ENCODE data around the gene MRM3.
"Not testable (repeated sequence)": the region's sequence is repeated elsewhere in the genome, so short reads cannot be mapped to it uniquely, and the experiment has no call there.

Gene MRM3

GRCh38 chr17:752620-753219 lies 29.4 kb upstream of the MRM3 start:
- in situ Hi-C loops (cut with MboI; ENCODE audit: low sequenced_read_pairs): no loop called here

GRCh38 chr17:753418-753817 lies 28.7 kb upstream of the MRM3 start:
- in situ Hi-C loops (cut with MboI; ENCODE audit: low sequenced_read_pairs): no loop called here

GRCh38 chr17:755319-755961 lies 26.7 kb upstream of the MRM3 start:
- in situ Hi-C loops (cut with MboI; ENCODE audit: low sequenced_read_pairs): not testable (repeated sequence)

GRCh38 chr17:756010-756567 lies 26.1 kb upstream of the MRM3 start:
- in situ Hi-C loops (cut with MboI; ENCODE audit: low sequenced_read_pairs): not testable (repeated sequence)

- in situ Hi-C loops (cut with MboI; ENCODE audit: low sequenced_read_pairs): no loop called here
Measured at GRCh38 chr17:759964-760363, 22.2 kb upstream of the MRM3 start.

GRCh38 chr17:760371-760770 lies 21.8 kb upstream of the MRM3 start:
- in situ Hi-C loops (cut with MboI; ENCODE audit: low sequenced_read_pairs): no loop called here

DNA sequence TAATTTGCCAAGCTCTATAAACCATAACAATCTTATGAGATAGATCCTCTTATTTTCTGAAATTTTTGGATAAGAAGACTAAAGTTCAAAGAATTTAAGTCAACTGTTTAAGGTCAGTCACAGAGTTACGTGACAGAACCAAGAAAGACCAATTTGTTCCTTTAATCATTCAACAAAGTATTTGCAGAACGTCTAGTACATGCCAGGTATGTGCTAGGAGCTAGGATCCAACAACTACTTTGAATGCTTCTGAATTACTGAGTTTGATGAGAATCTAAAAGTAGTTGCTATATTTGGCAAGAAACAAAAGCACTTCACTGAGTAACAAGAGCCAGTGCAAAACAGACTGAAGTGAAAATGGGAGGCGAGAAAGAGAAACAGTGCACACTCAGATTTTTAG lies 15.1 kb upstream of the MRM3 start:
- in situ Hi-C loops (cut with MboI; ENCODE audit: low sequenced_read_pairs): no loop called here

DNA sequence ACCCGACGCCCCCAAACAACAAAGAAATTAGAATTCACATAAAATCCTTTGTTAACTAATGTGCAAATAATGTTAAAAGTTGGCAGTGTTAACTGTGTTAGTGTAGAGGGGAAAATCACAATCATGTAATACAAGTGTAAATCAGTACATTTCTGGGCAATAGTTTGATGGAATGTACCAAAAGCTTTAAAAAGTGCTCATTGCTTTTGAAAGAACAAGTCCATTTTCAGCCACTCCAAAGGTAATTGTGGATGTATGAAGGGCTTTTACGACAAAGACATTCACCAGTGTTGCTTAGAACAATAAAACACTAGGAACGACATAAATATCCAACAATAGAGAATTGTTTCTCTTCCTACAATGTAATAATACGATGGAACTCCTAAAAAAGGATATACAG lies 9.1 kb upstream of the MRM3 start:
- in situ Hi-C loops (cut with MboI; ENCODE audit: low sequenced_read_pairs): no loop called here

DNA sequence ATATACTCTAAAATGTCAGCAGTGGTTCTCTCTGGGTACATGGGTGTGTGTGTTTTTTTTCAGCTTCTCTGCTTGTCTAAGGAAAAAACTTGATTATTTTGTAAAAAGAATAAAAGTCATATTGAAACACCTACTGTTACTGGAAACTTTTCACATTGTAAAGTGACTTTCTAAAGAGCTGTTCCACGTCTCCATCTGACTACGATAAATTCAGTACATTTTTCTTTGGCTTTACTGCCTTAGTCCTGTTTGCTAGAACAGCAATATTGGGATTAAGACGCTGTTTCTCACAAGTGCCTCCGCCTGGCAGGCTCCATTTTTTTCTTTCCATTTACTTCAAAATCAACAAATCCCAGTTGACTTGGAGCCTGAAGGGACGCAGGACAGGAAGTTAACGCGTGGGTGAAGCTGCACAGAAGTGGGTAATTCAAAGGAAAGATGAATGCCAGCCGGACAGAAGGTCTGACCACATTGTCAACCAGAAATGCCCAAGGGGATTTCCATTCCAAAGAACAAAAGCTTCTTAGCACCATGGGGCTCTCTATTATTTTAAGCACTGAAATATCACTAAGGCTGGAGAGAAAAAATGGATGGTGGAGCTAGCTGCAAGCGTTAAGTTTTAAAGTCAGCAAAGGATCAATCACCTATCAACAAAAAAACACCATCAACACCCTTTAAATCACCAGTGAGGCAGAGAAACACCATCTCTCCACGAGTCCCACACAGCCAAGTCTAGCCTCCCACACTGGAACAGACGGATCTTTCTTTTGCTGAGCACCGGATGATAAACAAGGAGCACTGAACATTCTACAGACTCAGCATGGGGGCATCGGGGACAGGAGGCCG lies 8.5 kb upstream of the MRM3 start:
- in situ Hi-C loops (cut with MboI; ENCODE audit: low sequenced_read_pairs): no loop called here

DNA sequence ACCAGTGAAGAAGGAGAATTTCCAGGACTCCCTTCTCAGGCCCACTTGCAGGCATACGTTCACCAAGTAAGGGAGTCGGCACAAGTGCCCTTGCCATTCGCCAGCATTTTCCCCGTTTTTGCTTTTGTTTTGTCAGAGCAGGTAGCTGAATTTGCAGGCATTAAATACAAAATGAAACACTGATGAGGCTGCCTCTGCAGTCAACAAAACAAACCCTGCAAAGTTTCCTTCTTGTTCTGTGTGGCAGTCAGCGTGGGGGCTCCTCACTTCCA lies 7.9 kb upstream of the MRM3 start:
- in situ Hi-C loops (cut with MboI; ENCODE audit: low sequenced_read_pairs): no loop called here

GRCh38 chr17:778096-778495 lies 4.1 kb upstream of the MRM3 start:
- in situ Hi-C loops (cut with MboI; ENCODE audit: low sequenced_read_pairs): no loop called here

- in situ Hi-C loops (cut with MboI; ENCODE audit: low sequenced_read_pairs): no loop called here
Measured at GRCh38 chr17:784143-784542, 2.0 kb downstream of the MRM3 start.

GRCh38 chr17:785901-786300 lies 3.7 kb downstream of the MRM3 start:
- in situ Hi-C loops (cut with MboI; ENCODE audit: low sequenced_read_pairs): not testable (repeated sequence)

- in situ Hi-C loops (cut with MboI; ENCODE audit: low sequenced_read_pairs): no loop called here
Measured at GRCh38 chr17:787641-788221, 5.6 kb downstream of the MRM3 start.

- in situ Hi-C loops (cut with MboI; ENCODE audit: low sequenced_read_pairs): no loop called here
Measured at GRCh38 chr17:788551-788950, 6.4 kb downstream of the MRM3 start.

DNA sequence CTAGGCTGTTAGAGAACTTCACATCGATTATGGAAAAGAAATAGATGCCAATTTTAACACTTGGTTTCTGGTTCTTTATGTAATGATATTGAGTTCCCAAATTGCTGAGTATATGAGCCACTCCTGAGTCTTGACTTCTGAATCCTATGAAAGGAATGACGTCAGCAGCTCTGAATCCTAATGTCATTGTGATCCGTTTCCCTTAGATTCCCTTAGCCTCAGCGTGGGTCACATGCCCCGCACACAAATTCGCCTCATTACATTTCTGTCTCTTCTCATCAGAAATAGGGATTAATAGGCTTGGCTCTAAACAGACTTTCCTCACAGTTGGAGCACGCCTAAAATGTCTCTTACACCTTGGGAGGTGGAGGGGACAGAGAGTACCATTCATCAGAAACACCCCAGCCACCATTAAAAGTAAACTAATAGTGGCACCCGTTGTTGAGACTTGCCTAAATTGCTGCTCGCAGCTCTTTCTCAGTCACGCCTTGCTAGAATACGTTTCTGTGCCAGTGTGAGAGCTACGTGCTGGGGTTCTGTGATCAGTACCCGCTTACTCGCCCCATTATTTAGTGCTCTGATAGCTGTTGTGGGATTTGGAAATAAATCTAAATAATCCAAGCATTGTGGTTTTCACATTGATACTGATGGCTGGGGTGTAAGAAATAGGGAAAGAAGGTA lies 7.1 kb downstream of the MRM3 start:
- in situ Hi-C loops (cut with MboI; ENCODE audit: low sequenced_read_pairs): no loop called here

DNA sequence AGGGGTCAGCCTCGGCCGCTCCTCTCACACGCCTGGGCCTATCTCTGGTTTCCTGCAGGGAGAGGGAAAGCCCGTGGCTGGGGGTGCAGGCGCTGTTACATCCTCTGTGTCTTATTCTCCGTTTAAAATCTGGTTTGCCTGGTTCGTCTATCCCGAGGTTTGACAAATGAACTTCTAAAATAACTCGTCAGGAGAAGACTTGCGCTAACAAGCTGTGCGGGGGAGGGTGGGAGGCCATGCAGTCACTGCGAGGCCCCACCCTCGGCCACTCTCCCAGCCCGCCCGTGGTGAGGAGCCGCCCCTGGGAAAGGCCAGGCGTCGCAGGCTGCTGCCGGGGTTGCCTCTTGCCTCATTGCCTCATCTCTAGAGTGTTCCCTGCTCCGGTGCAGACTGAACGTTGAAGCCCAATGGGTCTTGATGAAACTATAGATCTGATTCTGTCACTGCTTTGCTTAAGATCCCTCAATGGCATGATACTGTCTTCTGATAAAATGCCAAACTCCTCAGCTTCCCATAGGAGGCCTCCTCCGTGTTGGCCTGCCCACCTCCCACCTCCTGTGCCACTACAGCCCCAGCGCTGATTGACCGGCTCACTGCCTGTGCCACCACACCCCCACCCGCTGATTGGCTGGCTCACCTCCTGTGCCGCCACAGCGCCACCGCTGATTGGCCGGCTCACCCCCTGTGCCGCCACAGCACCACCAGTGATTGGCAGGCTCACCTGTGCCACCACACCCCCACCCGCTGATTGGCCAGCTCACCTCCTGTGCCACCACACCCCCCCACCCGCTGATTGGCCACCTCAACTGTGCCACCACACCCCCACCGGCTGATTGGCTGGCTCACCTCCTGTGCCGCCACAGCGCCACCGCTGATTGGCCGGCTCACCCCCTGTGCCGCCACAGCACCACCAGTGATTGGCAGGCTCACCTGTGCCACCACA lies 8.0 kb downstream of the MRM3 start:
- in situ Hi-C loops (cut with MboI; ENCODE audit: low sequenced_read_pairs): not testable (repeated sequence)

GRCh38 chr17:790874-791247 lies 8.7 kb downstream of the MRM3 start:
- in situ Hi-C loops (cut with MboI; ENCODE audit: low sequenced_read_pairs): not testable (repeated sequence)

GRCh38 chr17:791829-792228 lies 9.7 kb downstream of the MRM3 start:
- in situ Hi-C loops (cut with MboI; ENCODE audit: low sequenced_read_pairs): no loop called here

GRCh38 chr17:792277-792676 lies 10.1 kb downstream of the MRM3 start:
- in situ Hi-C loops (cut with MboI; ENCODE audit: low sequenced_read_pairs): no loop called here

Measured in HL-60/S4 treated with retinoic acid at 250 ng/mL for 4 days and 3 days (cell line).